OCI-LY1 (cell line): Measurements from ENCODE around the gene EHMT2.

Experiments
- CTCF ChIP-seq: fragments of 200-600 bp; sonication (generic), shearing (Covaris generic); IDR thresholded peaks from 2 replicates; pipeline ENCODE4 v1.5.1; 2017; ENCODE audit warnings: mild to moderate bottlenecking, antibody characterized with exemption, low read length, moderate library complexity, mixed read lengths
- EZH2 ChIP-seq: fragments of 200-600 bp; sonication (generic), shearing (Covaris generic); IDR thresholded peaks from 2 replicates; pipeline ENCODE4 v1.8.0; 2017; ENCODE audit warnings: borderline replicate concordance, mixed run types, mild to moderate bottlenecking, antibody characterized with exemption, low read length, moderate library complexity, mixed read lengths

GRCh38 chr6:31862344-31863235 is 34.9 kb downstream of the EHMT2 start, which contains the start of gene NEU1:
- TF ChIP-seq CTCF: no peak
- TF ChIP-seq EZH2: no peak
